Superior temporal gyrus (tissue), 1 donor: Measurements from ENCODE around the gene CCDC78.
"Not testable (repeated sequence)": the region's sequence is repeated elsewhere in the genome, so short reads cannot be mapped to it uniquely, and the experiment has no call there.

ENCODE experiments used
- DNase-seq: peaks from one replicate; pipeline ENCODE4 v3.0.0-alpha.2; 2016; ENCODE audit errors: extremely low spot score

The CCDC78 gene

GRCh38 chr16:760545-761343, 34.5 kb upstream of the CCDC78 start, which contains the start of gene MSLN:
Gene MSLN, plus strand, starts transcription at chr16:760734. Its CDS starts 1,947 bp downstream, at chr16:762681.
- no peak for DNase-seq

DNA sequence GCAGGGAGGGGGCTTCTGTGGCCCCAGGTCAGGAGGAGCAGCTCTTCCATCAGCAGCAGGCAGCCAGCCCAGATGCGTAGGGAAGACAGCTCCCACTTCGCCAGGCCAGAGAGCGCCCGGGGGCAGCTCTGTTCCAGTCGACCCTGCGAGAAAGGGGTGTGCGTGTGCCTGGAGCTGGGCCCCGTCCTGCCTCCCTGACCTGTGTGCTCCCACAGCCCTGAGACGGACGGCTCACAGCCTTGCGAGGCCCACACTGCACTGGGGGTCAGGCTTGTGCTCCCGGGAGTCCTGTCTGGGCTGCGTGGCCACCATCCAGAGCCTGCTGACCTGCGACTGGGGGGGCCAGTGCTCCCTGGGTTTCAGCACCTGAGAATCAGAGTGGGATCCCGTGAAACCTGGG, 33.8 kb upstream of the CCDC78 start:
- DNase-seq = no peak

DNA sequence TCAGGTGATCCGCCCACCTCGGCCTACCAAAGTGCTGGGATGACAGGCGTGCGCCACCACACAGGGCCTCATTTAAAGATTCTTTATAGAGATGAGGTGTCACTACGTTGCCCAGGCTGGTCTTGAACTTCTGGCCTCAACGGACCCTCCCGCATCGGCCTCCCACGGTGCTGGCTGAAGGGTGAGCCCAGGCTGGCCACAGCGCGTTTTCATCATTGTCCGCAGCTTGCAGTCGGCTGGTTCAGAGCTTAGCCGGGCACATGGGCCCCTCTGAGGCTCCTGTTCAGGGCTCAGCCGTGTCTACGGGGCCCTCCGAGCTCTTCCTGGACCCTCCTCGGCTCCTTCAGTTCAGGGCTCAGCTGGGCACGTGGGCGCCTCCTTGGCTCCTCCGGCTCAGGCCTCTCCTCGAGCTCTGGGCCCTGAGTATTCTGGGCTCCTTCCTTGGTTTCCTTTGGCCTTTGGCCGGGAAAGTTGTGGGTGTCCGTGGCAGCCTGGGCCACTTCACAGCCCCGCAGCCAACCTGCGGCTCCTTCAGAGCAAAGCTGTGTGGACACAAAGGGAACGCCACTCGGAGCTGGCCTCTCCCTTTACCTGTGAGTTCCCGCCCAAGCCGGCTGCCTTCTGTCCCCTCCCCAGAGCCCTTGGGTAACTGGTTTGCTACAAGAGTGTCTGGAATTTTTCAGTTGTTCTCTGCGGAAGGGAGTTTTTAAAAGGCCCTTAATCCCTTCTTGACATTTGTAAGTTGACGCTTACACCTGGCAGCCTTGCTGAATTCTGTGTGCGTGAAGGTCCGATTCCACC, 33.1 kb upstream of the CCDC78 start:
- DNase-seq = no peak

DNA sequence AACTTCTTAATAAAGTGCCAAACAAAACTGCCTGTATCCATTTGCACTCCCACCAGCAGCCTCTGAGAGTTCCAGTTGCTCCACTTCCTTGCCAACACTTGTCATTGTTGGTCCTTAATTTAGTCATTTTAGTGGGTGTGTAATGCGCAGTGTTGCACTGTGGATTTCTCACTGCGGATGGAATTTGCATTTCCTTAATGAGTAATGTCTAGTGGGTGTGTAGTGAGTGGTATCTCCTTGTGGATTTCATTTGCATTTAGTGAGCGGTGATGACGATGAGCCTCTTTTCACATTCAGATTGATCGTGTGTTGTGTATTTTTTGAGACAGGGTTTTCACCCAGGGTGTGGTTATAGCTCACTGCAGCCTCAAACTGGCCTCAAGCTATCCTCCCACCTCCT, 30.2 kb upstream of the CCDC78 start:
- DNase-seq = no peak

GRCh38 chr16:754656-755055, 28.4 kb upstream of the CCDC78 start:
- no peak for DNase-seq

DNA sequence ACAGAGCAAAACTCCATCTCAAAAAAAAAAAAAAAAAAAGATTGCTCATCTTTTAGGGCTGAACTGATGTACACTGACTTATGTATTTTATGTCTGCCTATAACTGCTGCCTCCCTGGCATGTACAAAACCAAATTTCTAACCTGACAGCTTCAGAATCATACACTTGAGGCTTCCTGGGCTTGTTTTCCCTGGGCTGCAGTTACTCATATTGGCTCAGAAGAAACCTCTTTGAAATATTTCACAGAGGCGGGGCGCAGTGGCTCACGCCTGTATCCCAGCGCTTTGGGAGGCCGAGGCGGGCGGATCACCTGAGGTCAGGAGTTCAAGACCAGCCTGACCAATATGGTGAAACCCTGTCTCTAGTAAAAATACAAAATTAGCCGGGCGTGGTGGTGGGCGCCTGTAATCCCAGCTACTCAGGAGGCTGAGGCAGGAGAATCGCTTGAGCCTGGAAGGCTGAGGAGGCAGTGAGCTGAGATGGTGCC, 27.9 kb upstream of the CCDC78 start:
- not testable (repeated sequence) for DNase-seq

- DNase-seq = no peak
Observed at GRCh38 chr16:752007-752312, 25.7 kb upstream of the CCDC78 start.

DNA sequence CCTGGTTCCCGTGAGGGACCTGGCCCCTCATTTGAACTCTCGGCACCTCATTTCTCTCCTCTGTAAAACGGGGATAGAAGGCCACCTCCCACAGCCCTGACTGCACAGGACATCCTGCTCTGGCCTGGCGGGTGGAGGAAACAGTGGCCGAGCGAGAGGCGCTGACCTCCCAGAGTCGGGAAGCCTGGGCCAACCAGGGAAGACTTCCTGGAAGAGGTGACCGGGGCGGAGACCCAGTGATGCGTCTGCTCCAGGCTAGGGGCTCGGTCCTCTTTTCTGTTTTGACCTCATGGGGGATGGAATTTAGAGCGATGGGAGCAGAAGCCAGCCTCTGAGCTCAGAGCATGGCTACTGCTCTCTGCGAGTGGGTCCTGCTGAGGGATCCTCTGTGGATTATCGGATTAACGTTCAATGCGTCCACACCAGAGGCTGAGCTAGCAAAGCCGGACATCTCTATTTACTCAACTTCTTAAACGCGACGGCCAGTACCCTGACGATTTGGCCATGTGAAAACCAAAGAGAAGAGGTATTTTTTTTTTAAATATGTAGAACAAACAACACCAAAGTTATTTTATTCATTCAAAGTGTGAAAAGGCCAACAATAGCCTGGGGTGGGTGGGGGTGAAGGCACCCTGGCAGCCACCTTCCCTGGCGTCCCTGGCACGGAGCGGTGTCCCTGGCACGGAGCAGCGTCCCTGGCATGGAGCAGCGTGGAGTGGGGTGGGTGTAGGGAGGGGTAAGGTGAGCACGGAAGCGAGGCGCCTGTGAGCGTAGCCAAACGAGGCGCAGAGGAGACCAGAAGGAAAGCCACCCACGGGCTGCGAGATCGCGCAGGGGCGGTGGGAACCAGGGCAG, 25.1 kb upstream of the CCDC78 start:
- DNase-seq = peak; percentile 26

DNA sequence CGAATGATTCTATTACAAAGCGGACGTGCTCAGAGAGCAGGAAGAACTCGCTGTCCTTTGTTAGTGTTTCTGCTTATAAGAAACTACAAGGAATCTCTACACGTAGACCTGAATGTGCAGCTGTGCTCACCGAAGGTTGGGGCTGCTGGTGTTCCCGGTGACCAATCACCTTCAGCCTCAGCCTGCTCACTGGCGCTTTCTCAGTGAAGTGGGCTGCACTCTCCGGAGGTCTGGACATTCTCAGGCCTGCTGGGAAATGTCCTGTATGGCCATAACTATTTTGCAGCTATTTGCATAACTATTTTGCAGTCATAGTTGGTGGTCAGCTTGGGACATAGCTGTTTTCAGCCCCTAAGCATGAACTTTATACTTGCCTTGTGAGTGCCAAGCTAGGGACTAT, 24.2 kb upstream of the CCDC78 start:
- DNase-seq = no peak

DNA sequence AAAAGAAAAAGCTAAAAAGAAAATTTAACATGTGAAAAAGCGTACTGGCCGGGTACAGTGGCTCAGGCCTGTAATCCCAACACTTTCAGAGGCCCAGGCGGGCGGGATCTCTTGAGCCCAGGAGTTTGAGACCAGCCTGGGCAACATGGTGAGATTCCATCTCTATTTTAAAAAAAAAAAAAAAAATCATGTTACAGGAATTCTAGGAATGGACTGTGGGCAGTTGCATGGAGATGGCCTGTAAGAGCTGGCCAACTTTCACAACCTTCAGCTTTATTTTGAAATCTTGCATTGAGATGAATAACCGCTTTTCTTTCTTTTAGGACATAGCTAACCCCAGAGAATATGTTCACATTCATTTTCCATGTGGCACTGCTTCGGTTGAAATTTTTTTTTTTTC, 22.8 kb upstream of the CCDC78 start:
- no peak for DNase-seq

DNA sequence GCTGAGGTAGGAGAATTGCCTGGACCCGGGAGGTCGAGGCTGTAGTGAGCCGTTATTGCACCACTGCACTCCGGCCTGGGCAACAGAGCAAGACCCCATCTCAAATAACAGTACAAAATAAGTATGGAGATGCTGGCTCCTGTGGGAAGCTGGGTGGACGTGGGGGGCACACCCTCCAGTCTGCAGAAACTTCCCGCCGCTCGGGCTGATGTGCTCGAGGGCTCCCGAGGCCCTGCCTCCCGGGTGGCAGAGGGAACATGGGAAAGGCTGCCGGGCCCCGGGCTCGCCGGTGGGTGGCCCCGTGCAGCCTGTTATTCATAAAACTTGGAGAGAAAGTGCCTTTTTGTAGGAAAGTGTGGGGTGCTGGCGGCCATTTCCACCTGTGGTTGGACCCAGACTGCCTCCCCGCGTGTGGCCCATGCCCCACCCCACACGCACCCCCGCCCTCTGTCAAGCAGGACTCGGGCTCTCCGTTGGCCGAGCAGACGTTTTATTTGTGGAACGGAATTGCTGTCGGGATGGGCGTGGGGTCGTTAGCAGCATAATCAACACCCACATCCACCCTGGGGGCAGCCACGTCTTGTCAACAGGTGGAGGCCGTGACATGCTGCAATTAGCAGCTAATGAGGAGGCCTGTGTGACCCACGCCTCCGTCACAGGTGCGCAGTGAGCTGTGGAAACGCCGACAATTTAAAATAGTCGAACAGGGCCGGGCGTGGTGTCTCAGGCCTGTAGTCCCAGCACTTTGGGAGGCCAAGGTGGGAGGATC, 21.9 kb upstream of the CCDC78 start:
- DNase-seq = no peak

GRCh38 chr16:746637-747036, 20.4 kb upstream of the CCDC78 start:
- DNase-seq = no peak

GRCh38 chr16:745739-746138, 19.5 kb upstream of the CCDC78 start:
- no peak for DNase-seq

DNA sequence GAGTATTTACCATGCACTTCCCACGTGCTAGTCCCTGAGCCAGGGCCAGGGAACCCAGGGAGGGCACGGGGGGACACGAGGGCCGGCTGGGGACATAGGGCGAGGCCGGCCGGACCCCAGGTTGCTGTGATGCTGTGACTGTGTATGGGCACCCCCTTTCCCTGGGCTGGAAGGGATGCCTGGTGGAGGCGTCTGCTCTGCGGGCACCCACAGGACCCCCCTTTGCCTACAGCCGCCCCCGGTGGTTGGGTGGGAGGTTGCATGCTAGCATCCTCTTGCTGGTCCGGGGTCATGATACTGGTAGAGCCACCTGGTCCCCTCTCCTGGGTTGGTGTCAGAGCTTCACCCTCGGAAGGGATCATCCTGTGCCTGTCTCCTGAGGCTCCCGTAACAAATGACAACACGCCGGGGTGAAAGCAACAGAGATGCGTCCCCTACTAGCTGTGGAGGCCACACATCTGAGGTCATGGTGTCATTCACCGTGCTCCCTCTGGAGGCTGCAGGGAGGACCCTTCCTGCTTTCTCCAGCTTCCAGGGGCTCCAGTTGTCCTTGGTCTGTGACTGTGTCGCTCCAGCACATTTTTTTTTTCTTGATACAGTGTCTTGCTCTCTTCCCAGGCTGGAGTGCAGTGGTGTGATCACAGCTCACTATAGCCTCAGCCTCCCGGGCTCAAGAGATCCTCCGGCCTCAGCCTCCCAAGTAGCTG, 17.7 kb upstream of the CCDC78 start:
- DNase-seq = no peak

GRCh38 chr16:742894-743293, 16.7 kb upstream of the CCDC78 start:
- not testable (repeated sequence) for DNase-seq

- DNase-seq = no peak
Observed at GRCh38 chr16:741986-742629, 15.9 kb upstream of the CCDC78 start.

DNA sequence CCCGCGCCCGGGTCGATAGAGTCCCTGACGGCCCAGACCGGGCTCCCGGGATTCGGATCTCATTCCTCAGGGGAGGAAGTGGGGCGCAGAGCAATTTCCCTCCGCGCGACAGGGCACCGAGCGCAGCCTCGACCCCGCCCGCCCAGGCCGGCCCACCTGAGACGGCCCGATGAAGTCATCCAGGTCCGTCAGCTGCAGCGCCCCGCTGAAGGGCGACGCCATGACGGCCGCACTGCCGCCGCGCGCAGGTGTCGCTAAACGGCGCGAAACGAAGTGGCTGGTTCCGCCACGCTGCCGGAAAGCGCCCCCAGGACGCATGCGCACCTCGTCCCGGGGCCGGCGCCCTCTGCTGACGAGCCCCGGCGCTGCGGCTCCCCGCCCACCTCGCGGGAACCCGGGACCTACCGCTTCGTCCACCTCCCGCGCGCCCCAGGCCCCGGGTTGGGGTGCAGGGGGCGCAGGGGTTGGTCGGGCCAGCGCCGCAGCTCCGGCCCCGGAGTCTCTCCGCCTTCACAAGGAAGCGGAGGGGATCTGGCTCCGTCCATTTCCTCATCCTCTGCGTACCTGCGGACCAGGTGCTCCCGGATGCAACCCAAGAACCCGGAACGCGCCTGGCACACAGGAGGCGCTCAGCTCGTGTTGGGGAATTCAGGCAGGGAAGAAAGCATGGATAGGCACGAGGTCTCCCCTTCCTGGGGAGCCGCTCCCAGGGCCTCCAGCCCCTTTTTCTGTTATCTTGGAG, 14.7 kb upstream of the CCDC78 start, which contains the start of gene CIAO3:
TSS of gene CIAO3 (minus strand) at position 234 of the 742 bp plus-strand sequence. CDS start at position 222, 12 bp downstream.
- peak; percentile 84 for DNase-seq

GRCh38 chr16:740459-740763, 14.2 kb upstream of the CCDC78 start:
- no peak for DNase-seq
